ENCODE data around the gene NFATC2.
A peak's percentile ranks its signal among the peaks of the same experiment; 100 is the strongest.

Gene NFATC2

GRCh38 chr20:51535674-51536073 lies 6.8 kb downstream of the NFATC2 start:
- DNase-seq = no peak

- DNase-seq = no peak
These were observed 7.5 kb downstream of the NFATC2 start for GRCh38 chr20:51535075-51535386.

- DNase-seq = no peak
These were observed 9.0 kb downstream of the NFATC2 start for GRCh38 chr20:51533291-51534172.

DNA sequence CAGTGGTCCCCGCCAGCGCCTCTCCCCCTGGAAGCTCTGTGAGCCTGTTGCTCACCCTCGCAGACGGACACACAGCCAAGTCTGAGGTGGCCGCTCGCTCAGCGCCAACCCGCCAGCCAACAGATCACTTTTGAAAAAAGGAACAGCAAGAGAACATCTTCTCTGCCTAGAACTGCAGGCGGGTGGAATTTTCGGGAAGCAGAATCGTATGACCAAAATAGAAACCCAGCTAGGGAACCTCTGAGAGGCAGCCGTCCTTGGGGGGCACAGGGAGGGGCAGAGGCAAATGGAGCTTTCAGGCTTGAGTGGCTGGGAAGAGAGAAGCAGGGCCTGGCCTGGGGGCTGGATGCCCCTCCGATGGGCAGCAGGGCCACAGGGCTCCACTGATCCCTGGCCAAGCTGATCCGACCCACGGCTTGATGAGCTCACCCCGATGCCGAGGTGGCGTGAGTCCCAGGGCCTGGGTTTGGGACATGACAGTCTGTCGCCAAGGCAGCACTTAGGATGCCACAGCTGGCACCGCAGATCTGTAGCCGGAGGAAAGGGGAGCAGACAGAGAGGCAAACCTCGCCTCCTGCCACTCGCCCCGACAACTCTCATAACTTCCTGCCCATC lies 9.8 kb downstream of the NFATC2 start:
- no peak for DNase-seq

- DNase-seq = no peak
These were observed 10.6 kb downstream of the NFATC2 start for GRCh38 chr20:51531712-51532456.

DNA sequence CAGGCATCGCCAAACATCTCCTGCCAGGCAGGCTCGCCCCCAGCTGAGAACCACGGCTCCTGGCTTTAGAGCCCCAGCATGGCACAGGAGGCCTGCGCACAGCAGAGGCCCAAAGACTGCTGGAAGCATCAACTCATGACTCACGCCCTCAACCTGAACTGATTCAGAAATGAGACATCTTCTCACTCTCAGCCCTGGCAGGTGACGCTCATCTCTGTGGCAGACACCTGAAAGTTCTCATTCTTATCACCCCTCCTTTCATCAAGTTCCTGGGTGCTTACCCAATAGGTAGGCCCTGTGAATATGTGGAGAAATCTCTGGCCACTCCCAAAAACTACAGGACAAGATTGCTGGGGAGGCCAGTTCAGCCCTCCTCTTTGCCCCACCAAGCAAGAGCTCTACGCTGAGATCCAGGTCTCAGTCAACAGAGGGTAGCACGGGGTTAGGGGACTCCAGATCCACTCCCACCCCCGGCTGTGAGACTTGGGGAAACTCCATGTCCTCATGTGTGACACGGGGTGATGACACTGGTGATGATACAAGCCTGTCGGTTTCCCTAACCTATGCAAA lies 11.3 kb downstream of the NFATC2 start:
- DNase-seq = no peak

GRCh38 chr20:51529758-51530157 lies 12.8 kb downstream of the NFATC2 start:
- no peak for DNase-seq

- no peak for DNase-seq
These were observed 13.3 kb downstream of the NFATC2 start for GRCh38 chr20:51529081-51529681.

DNA sequence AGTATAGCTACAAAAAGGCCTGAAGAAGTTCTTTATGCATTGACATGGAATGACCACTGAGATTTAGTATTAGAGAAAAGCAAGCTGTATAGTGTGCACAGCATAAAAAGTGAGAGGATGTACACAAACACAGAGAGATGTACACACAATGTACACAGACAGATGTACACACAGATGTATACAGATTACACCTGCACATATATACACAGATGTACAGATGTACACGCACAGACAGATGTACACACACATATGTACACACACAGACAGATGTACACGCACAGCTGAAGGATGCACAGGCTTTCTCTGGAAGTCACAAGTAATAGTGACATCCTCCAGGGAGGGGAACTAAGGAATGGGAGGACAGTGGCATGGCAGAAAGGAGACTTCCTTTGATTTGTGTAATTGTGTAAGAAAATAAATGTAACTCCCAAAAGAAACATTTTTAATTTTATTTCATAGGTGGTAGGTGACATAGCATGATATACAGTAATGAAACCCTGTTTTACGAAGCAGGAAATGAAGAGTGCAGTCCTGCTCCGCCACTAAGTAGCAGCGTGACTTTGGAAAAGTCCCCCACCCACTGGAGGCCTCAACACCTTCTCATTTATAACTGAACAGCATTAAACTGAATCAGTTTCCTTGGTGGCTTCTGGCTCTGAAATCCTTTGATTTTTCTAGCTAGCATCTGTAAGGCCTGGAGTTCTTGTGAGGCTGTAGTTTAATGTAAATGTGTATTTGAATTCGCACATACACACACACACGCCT lies 14.1 kb downstream of the NFATC2 start:
- DNase-seq = no peak

DNA sequence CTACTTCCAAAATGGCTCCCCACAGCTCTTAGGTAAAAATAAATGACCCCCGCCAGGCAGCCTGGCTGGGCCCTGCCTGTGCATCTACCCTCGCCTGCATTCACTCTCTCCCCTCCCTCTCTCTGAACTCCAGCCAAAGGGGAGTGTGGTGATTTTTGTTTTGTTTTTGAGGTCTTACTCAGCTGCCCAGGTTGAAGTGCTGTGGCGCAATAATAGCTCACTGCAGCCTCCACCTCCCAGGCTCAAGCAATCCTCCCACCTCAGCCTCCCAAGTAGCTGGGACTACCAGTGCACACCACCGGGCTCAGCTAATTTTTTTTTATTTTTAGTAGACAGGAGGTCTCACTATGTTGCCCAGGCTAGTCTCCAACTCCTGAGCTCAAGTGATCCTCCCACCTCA lies 15.8 kb downstream of the NFATC2 start:
- DNase-seq = no peak

- DNase-seq = no peak
These were observed 16.4 kb downstream of the NFATC2 start for GRCh38 chr20:51526106-51526470.

DNA sequence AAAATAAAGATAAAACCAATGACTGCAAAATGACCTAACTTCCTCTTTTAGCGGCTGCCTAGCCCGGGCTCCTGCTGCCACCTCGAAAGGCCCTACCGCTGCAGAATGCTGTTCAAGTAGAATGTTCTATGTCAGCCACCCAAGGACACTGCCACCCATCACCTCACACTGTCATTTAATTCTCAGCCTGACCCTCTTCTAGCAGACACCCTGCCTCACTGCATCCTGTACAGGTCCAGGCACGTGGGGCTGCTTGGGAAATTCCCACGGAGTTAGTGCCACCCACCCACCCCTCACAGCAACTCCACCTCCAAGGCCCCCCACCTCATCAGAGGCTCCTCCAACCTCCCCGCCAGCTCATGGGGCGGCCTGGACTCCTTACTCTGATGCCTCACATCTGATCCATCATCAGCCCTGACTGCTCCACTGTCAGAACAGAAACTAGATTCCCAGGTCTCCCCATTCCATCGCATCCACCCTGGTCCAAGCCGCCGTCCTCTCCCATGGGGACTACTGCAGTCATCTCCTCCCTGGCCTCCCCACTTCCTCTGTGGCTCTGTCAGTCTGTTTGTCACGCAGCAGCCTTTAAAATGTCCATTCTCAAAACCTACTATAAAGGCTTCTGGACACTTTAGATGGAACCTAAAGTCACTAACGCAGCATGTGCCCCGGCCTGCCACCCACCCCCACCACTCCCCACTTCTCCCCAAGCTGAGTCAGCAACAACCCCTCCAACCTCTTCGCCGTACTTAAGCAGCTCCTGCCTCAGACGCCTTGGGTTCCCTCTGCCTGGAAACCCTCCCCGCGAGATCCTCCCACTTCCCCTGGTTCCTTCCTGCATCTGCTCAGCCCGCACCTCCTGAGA lies 17.0 kb downstream of the NFATC2 start:
- DNase-seq = peak; percentile 20

- no peak for DNase-seq
These were observed 19.1 kb downstream of the NFATC2 start for GRCh38 chr20:51523276-51524013.

- no peak for DNase-seq
These were observed 20.3 kb downstream of the NFATC2 start for GRCh38 chr20:51522207-51522606.

- no peak for DNase-seq
These were observed 24.7 kb downstream of the NFATC2 start for GRCh38 chr20:51517839-51518238.

DNA sequence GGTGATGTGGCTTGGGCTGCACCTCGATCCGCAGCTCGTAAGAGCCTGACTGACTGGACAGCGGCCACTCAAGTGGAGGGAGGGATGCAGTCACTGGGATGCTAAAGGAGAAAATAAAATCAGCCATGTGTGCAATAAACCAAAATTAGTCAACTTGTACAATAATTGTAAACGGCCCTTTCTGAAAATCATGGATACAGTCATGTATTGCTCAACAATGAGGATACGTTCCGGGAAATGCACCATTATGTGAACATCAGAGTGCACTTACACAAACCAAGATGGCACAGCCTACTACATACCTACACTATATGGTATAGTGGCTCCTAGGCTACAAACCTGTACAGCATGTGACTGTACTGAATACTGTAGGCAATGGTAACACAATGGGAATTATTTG lies 25.7 kb downstream of the NFATC2 start:
- no peak for DNase-seq

DNA sequence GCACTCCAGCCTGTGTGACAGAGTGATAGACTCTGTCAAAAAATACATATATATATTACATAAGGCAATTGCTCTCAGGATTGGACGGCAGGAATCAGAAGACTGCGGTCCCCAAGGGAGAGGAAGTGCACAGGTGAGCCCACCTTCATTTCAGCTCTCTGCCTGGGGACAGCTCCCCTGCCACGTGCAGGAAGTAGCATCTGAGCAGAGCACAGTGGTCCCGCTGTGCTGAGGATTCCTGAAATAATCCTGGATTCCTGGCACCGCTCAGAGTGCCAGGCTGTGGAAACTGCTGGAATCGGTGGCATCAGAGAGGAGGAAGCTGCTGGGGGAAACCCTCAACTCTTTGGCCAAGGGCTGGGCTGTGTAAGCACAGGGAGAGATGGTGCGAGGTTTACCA lies 27.7 kb downstream of the NFATC2 start:
- no peak for DNase-seq

- DNase-seq = no peak
These were observed 28.3 kb downstream of the NFATC2 start for GRCh38 chr20:51514249-51514648.

- no peak for DNase-seq
These were observed 29.0 kb downstream of the NFATC2 start for GRCh38 chr20:51513545-51513944.

- DNase-seq = no peak
These were observed 29.9 kb downstream of the NFATC2 start for GRCh38 chr20:51512645-51513044.

All from NCI-H510A treated with DMSO at 0.1 percent for 48 hours (cell line).